Measurements from ENCODE around the gene PEX26.
A peak's percentile ranks its signal among the peaks of the same experiment; 100 is the strongest.
"Not testable (repeated sequence)": the region's sequence is repeated elsewhere in the genome, so short reads cannot be mapped to it uniquely, and the experiment has no call there.

The PEX26 gene

DNA sequence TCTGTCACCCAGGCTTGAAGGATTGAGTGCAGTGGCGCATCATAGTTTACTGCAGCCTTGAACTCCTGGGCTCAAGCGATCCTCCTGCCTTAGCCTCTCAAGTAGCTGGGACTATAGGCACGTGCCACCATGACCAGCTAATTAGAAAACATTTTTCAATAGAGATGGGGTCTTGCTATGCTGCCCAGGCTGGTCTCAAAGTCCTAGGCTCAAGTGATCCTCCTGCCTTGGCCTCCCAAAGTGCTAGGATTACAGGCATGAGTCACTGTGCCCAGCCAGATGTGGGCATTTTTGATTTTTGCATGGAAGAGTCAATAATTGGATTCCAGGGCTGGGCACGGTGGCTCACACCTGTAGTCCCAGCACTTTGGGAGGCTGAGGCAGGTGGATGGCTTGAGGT is 3.9 kb upstream of the PEX26 start:
- not testable (repeated sequence) for DNase-seq

DNA sequence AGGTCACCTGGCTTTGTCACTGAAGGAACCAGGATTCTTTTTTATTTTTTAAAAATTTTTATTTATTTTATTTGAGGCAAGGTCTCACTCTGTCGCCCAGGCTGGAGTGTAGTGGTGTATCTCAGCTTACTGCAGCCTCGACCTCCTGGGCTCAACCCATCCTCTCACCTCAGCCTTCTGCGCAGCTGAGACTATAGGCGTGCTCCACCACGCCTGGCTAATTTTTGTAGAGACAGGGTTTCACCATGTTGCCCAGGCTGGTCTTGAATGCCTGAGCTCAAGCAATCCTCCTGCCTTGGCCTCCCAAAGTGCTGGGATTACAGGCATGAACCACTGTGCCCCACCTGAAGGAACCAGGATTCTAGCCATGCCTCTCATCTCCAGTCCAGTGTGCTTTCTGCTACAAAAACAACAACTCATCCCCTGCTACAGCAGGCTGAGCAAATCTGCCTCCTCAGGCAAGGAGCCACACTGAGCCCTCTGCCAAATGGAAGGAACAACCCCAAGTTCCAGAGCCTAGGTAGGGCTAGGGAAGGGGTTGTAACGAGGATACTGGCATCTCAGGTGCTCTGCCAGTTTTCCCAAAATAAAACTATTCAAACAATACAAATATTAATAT is 2.6 kb upstream of the PEX26 start:
- DNase-seq = no peak

DNA sequence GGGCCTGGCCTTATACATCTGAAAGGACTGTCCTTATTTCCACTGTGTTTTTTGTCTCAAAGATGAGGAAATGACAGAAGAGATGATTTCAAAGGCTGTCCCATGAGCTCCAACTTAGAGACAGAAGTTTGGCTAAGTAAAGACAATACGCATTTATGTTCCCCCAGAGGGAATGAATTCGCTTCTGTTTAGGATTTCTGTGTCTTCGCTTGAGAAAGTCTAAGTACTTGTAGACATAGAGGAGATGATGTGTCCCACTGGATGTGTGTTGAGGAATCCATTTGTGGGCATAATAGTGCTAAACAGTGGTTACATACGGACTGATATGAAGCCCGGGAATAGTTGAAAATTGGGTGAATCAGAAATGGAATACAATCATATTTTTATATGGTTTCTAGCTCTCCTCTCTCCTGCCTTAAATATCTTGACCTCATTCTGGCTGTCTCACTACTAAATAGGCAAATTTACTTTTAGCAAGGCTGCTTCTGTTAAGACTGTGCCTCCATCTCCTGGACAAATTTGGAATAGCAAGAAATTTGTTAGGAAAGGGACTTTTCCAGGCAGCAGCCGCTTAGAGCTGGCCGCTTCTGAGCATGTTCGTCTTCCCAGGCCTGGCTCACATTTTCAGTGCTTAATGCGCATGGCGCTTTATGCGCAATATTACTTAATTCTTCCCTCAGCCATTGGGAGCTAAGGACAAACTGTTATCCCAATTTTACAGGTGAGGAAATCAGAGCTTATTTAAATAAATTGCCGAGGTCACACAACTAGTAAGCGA is 1.9 kb upstream of the PEX26 start:
- DNase-seq = peak; percentile 54

DNA sequence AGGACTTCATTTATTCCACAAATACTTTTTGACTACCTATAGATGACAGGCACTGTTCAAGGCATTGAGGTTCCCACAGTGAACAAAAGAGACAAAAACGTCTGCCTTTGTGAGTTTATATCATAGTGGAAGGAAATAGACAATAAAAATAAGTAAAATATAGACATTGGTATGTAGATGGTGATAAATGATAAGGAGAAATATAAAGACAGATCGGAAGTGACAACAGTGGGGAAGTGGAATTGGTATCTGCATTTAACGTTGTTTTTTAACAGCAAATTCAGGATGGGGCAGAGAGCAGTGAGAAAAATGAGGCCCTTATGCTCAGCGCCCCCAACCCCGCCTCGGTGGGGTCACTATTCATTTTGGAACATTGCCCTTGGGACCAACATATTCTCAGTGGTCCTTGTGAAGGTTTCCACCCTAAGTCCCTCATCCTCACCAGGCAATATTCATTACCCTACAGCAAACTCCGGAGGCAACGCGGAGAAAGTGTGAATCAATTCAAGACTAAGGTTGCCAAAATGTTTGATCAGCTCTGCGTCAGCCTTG is 627 bp upstream of the PEX26 start:
- no peak for DNase-seq

DNA sequence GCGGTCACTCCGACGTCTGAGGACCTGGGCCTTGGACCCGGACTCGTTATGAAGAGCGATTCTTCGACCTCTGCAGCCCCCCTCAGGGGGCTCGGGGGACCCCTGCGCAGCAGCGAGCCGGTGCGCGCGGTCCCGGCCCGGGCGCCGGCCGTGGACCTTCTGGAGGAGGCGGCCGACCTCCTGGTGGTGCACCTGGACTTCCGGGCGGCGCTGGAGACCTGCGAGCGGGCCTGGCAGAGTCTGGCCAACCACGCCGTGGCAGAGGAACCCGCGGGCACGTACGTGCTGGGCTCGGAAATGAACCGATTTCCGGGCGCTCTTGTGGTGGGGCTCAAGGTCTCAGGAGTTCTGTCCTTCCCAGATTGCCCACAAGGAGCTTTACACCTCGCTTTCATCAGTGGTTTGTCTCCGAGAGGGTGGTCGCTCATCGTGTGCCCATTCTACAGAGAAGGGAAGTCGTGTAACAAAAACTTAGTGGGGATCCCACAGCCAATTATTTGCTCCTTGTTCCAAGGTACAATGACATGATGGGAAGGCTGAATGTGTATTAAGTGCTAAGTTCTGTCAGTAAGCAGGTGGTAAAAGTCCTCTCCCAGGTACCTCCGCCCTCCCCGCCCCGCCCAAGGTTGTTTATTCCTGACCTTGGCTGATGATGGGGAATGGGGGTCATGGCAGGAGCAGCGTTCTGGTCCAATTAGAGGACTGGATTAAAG is 695 bp downstream of the PEX26 start:
- peak; percentile 45 for DNase-seq

DNA sequence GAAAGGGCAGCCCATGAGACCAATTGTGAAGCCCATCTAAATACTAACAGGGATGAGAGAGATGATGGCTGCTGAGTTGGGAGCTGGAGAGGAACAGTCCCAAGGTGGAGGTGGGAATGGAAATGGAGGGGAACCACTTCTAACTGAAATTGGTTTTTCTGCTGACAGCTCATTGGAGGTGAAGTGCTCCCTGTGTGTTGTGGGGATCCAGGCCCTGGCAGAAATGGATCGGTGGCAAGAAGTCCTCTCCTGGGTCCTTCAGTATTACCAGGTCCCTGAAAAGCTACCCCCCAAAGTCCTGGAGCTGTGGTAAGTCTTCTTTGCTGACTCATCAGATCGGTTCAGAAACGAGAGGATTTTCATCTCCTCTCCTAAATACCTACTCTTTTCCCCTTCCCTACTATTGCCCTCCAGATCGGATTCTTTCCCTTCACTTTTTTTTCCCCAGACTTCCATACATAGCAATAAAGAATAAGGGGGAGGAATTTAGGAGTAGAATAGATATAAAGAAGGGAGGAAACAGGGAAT is 2.0 kb downstream of the PEX26 start:
- no peak for DNase-seq

DNA sequence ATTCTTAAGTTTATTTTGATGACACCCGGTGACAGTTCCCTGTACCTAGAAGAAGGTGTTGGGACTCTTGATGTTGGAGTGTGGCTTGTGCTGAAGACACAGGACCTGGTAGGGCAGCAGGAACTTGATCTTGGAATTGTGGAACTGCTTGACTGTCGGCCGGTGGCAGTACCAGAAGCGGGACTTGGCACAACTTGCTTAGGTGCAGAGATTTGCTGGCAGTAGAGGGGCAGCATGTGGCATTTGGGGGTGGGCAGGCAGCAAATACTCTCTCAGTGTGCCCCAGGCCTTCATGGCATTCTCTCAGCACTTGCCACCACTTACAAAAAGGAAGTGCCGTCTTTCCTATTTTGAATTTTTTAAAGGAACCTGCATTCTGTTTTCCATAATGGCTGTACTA is 3.6 kb downstream of the PEX26 start:
- DNase-seq = no peak

DNA sequence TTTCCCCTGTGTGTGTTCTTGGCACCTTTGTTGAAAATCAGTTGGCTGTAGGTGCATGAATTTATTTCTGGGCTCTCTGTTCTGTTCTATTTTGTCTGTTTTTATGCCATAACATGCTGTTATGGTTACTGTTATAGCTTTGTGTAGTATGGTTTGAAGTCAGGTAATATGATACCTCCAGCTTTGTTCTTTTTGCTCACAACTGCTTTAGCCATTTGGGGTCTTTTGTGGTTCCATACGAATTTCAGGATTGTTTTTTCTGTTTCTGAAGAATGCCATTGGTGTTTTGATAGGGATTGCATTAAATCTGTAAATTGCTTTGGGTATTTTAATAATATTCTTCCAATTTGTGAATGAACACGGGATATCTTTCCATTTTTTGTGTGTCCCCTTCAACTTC is 4.7 kb downstream of the PEX26 start:
- DNase-seq = no peak

DNA sequence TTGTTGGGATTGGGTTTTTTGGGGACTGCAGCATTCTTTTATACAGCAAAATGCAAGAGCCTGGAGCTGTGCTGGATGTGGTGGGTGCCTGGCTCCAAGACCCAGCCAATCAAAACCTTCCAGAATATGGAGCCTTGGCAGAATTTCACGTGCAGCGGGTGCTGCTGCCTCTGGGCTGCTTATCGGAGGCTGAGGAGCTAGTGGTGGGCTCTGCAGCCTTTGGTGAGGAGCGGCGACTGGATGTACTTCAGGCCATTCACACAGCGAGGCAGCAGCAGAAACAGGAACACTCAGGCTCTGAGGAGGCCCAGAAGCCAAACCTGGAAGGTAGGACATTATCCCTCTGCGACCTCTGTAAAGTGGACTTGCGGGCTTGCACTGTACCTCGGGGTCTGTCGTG is 5.6 kb downstream of the PEX26 start:
- no peak for DNase-seq

DNA sequence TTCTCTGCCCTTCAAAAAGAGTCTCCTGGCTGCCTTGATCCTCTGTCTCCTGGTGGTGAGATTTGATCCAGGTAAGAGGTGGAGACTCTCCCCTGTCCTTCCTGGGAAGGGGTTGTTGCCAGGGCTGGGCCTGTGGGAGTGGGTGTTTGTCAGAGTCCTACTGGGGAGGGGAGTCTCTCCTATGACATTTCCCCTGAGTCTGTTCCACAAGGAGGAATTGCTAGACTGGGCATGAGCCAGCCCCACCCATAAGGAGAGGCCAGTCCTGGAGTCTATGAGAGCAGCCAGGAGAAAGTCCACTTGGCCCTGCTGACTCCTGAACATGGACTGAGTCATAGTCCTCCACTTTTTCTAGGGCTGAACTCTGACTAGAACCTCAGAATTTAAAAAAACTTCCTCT is 7.4 kb downstream of the PEX26 start:
- DNase-seq = no peak

DNA sequence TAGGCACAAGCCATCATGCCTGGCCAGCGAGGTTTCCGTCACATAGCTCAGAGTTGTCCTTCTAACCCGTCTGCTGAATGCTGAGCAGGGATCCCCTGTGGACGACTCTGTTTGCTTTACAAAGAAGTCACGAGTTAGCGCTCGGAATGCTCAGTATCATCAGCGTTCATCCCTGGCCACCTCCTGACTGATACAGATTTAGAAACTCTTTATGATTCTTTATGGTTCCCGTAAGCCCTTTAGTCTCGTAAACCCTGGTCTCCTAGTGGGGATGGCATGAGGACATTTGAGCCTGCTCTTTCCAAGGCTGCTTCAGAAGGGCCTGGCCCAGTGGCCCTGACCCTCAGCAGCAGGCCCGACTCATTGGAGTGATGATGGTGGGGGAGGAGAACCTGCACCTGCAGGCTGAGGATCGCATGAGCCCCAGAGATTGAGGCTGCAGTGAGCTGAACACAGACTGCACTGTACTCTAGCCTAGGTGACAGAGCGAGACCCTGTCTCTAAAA is 9.6 kb downstream of the PEX26 start:
- no peak for DNase-seq

DNA sequence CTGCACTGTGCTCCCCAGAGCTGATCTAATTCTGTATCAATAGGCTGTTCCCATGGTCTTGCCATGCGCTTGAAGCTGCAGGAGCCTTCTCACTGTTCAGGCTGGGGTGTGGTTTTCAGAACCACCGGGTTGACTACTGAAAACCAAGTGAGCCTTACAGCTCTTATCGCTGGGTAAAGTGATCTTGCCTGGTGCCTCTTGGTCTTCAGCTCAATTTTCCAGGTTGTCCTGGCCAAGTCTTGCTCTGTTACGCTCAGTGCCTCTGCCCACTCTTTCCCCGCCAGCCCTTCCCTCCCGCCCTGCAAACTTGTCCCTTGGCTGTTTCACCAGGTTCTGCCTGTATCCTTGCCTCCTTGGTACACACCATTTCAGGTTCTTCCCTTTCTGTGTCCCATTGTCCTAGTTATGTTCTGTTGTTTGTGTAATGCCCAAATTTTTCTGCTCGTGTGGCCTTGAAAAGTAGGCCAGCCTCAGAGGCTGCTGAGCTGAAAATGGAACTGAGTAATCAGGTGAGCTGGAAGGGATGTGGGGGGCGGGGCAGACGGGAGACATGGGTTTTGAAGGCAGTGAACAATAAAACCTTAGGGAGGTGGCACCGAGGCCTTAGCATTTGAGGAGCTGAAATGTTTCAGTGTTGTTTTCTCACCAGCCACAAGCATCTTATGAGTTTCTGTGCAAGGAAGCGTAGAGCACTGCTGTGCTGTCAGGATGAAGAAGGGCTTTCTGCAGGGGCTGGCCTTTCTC is 11.2 kb downstream of the PEX26 start:
- peak; percentile 30 for DNase-seq

DNA sequence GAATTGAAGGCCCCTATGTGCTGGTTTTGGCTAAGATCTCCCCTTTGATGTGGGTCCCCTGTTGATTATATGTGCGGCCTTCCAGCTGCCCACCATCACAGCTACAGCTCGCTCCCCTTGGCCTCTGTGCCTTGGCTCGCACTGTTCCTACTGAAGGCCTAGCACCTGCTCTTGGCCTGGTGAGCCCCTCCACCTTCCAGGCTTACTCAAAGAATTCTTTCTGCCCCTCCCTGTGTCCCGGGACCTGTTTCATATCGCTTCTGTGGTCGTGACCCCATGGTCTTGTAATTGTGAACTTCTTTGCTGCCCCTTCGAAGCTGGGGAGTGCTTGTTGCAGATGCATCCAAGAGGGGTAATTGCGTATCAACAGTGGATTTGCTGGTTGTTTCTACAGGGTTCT is 12.5 kb downstream of the PEX26 start:
- DNase-seq = no peak

DNA sequence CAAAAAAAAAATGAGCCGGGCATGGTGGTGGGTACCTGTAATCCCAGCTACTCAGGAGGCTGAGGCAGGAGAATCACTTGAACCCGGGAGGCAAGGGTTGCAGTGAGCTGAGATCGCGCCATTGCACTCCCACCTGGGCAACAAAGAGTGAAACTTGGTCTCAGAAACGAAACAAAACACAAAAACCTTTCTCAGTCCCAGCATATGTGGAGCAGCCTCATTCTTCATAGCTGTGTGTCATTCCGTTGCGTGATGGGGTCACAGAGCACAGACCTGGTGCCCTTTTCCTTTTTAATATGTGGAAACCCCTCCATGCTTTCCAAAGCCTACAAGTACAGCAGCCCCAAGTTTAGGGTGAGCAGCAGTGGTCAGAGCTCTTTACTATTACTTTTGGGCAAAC is 13.7 kb downstream of the PEX26 start:
- no peak for DNase-seq

DNA sequence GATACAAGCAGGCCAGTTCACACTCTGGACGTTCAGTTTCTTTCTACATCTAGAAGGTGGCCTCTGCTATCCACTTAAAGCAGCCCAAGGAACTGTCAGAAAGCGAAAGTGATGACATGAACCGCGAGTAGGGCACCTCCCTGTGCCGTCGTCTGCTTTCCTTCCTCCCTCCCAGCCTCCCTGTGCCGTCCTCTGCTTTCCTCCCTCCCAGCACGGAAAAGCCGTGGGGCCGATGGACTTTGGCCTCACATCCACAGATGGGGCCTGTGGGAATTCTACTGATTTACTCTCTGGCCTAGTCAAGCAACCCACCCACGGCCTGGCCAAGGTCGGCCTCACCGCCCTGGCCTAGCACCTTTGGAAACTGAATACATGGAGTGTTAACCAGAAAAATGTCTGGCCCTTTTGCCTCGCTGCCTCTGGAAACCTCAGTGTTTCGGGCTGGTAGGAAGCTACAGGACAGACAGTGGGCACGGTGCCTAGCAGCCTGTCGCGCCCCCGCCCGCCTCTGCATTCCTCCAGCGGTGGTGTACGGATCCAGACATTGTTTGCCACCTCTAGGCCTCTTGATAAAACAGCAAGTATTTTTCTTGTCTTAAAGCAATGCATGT is 14.2 kb downstream of the PEX26 start:
- peak; percentile 35 for DNase-seq

DNA sequence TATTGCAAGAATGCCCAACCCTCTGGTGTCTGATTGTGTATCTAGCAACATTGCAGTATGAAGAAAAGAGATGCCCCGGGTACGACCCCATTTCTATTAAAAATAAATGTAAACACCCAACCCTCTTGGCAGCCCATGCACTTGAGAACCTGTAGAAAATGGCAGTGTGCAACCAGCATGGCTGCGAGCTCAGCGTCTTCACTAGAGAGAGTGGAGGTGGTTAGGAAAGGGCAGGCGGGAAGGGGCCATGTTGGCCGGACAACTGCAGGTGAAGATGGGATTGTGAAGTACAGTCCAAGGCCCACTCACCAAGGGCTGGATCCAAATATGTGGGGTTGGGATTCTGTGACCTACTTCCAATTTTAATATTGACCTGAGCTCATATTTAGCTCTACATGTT is 15.9 kb downstream of the PEX26 start:
- DNase-seq = no peak

DNA sequence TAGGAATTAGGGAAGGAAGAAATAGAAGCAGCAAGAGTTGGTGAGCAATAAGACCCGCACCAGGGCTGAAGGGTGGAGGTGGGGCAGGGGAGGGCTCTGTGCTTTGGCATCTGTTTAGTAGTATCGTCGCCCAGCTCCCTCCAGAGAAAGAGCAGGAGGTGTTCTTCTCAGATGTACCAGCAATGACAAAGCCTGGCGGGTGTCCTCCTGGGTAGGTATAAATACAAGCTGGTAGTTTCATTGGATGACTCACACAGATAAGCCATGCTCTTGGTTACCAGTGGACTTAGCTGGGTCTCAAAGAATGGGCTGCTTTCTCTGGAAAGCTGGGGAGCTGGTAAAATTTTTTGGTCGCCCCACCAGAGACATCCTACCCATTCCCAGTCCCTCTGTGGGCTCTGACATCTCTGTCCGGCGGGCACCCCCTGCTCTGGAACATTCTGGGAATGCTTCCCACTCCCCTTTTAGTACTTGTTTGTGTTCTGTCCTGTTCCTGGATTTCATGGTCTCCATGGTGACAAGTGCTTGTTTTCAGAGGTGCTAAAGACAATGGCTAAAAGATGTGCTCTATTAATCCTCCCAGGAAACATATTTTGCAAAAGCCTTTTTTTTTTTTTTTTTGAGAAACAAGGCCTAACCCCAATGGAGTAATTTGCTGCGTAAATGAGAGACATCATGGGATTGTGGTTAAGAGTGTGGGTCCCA is 17.5 kb downstream of the PEX26 start:
- DNase-seq = no peak

DNA sequence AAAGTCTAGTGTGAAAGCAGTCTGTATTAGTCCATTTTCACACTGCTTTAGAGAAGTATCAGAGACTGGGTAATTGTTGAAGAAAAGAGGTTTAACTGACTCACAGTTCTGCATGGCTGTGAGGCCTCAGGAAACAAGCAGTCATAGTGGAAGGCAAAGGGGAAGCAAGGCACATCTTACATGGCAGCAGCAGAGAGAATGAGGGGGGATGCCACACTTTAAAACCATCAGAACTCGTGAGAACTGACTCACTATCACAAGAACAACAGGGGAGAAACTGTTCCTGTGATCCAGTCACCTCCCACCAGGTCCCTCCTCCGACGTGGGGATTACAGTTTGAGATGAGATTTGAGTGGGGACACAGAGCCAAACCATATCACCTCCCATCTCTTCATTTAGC is 19.0 kb downstream of the PEX26 start:
- DNase-seq = peak; percentile 48

DNA sequence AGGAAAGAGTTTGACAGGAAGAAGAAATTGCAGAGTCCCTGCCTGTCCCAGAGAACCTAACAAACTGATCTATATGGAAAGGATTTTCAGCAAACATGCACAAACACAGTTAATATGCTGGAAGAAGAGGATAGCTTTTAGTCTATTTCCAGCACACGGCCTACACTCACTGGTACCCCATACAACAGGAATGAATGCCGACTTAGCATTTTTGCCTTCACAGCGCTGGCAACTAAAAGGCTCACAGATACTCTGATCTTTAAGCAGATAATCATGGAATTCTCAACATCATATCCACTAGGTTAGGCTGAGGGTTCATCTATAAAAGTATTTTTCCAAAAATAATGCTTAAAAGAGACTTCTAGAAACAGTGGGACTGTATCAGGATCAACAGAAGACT is 23.0 kb downstream of the PEX26 start:
- no peak for DNase-seq

DNA sequence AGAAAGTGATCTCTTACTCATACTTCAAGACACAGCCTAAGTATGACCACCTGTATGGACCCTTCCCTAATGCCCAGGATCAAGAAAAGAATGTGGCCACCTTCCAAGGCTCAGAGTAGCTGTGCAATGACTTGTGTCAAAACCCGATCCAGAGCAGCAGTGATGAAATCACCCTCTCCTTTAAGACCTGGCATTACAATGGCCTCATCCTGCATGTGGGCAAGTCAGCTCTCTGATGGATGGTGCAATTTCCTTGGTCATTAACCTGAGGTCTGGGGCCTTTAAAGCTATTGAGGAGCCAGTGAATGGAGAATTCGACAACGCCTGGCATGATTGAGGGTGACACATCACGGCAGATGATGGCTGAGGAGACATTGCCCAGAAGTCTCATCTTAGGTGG is 23.7 kb downstream of the PEX26 start:
- DNase-seq = no peak

DNA sequence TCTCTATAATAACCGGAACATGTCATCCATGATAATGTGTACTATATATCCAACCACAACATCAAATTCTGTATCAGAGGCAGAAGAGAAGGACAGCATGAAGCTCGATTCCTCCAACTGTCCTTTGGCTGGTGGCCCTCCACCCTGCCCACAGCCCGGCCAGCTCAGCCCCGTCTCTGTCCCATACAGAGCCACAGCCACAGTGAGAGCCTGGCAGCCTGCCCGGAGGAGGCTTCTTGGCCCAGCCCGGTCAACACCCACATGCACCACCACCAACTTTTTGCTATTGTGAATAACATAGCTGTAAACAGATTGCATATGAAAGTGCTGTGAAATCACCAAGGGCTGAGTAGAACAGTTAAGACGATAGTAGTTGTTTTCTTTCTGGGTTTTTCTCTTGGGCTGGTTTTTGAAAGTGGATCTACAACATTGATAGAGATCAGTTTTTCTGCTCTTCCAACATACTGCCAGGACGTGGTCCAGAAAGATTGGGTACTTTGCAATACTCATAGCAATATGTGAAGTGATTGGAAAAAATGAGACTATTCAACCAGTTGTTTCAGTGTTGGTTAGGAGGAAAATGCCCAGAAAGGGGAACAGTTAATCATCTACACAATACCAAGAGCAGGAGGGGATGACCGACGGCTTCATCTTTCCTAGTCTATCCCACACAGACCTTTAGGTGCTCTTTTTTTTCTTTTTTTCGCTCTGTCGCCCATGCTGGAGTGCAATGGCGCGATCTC is 25.9 kb downstream of the PEX26 start:
- peak; percentile 42 for DNase-seq

All from stimulated activated CD4-positive, alpha-beta T cell treated with anti-CD3 and anti-CD28 coated beads, Interleukin-4, amount 100 ng/mL, for 24 hours (primary cell).